Stimulated activated naive CD8-positive, alpha-beta T cell treated with anti-CD3 and anti-CD28 coated beads, Interleukin-15, Interleukin-2, amounts not matched to agents 100 U/mL and 50 U/mL, for 24 hours (primary cell): ENCODE data around the gene ZCCHC7.
"Not testable (repeated sequence)": the region's sequence is repeated elsewhere in the genome, so short reads cannot be mapped to it uniquely, and the experiment has no call there.

ENCODE experiments used
- ATAC-seq: fragments of 150-1000 bp; cut with Tn5 transposase; one replicate; pipeline ENCODE4 v1.10.0; 2021
- DNase-seq: peaks from one replicate; pipeline ENCODE4 v3.0.0; 2021

ZCCHC7 gene

DNA sequence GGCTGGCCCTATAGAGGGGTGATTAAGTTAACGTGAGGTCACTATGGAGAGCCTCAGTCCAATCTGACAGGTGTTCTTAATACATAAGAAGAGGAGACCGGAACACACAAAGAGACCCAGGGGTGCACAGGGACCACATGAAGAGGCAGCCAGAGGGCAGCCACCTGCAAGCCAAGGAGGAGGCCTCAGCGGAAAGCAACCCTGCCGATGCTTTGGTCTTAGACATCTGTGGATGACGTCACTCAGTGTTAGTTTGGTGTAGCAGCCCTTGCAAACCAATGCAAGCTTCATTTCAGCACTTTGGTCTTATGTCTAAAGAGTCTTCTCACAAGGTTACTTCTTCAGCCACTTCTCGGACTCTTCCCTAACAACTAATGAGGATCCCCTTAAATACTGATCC is 254.5 kb downstream of the ZCCHC7 start:
- no peak for ATAC-seq
- peak; percentile 21 for DNase-seq

DNA sequence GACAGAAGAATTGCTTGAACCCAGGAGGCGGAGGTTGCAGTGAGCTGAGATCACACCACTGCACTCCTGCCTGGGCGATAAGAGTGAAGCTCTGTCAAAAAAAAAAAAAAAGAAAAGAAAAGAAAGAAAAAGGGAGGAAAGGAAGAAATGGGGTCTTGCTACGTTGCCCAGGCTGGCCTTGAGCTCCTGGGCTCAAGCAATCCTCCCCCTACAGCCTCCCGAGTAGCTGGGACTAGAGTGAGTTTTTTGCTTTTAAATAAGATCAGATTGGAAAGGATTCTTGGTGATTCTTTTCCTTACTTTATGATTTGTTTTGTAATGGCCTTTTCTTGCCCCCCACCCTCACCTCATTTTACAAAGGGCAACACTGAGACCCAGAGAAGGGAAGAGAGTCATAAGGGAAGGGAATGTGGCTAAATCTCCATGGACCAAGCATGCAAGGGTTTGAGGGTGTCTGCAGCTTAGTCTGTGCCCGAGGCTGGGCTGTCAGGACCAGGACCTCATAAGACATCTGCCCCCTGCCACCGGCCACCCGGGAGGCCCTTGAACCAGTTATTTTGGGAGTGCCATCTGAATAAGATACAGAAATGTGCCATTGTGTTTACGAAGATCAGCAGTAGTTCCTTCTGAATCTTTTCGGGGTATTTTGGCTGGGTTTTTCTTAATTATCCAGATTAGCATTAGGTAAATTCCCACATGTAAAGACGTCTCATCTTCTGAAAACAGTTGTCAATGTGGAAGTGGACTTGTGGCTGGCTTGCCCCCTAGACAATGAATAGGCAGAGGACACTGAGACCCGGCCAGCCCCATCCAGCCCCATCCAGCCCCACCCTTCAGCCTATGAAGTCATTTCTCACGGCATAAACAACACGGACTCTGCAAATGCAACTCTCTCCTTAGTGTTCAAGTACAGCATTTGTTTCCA is 257.6 kb downstream of the ZCCHC7 start:
- ATAC-seq (peak; percentile 50), DNase-seq (no peak)

DNA sequence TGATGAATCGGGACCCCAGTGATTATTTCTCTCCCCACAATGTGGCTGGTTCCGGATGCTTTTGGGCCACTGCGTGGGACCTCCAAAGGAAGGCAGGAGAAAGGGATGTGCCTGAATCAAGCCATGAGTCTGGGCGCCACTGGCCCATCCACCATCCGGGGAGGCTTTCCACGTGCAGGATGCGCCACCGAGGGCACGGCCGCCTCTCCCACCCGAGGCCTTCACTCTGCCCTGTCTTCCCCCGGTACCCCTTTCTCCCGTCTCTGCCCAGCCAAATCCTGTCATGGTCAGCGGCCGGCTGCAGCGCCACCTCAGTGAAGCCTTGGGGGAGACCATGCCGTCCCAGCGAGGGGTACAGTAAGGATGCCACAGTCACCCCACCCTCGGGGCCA is 258.2 kb downstream of the ZCCHC7 start:
- ATAC-seq, result no peak
- DNase-seq, result no peak

DNA sequence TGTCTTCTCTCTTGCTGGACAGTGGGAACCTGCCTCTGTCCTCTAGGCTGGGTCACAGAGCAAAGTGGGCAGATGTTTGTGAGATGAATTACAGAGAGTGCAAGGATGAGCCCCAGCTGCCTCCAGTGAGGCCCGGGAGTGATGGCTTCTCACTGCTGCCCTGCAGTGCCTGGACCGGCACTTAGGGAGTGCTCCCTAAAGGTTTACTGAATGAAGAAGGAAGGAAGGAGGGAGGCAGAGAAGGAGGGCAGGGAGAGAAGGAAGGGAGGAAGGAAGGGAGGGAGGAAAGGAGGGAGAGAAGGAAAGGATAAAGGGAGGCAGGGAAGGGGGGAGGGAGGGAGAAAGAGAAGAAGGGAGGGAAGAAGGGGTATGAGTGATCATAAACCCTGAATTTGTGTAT is 259.5 kb downstream of the ZCCHC7 start:
- ATAC-seq (no peak), DNase-seq (no peak)

DNA sequence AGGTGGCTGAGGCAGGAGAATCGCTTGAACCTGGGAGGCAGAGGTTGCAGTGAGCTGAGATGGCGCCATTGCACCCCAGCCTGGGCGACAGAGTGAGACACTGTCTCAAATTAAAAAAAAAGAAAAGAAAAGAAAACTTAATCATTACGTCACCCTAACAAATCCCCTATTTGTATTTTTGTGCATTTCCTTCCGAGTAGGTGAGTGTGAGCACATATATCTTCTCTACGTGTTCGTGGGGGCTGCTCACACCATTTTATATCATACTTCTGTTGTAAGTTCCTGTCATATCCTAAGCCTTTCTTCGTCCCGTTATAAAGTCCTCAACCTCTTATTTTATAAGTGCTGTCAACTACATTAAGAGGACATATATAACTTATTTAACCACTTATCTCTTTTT is 260.2 kb downstream of the ZCCHC7 start:
- DNase-seq (no peak), ATAC-seq (no peak)

DNA sequence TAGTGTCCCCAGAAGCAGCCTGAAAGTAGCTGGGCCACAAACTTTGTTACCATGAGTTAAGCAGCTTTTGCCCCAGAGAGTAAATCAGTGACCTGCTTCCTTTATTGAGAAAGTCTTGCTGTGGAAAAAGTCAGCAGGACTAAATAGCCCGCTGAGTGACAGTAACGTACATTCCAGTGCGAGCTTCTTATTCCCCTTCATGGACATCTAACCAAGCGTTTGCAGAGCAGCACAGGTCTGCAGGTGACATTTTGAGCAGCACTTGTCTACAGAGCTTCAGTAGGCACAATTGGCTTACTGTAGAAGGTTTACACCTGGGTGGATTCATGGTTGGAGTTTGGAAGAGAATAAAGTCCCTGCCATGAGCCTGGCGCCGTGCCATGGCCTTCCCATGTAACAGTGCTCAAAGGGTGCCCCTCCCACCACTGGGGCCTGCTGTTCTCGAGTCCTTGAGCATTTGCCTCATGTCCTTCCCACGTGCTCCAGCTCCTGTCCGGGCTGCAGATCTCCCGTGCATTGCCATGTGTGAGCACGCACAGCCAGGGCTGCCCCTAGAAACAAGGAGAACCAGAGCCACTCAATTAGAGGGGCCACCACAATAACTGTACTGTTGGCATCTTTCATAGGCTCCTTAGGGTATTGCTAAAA is 260.8 kb downstream of the ZCCHC7 start:
- no peak for DNase-seq
- ATAC-seq, result no peak

DNA sequence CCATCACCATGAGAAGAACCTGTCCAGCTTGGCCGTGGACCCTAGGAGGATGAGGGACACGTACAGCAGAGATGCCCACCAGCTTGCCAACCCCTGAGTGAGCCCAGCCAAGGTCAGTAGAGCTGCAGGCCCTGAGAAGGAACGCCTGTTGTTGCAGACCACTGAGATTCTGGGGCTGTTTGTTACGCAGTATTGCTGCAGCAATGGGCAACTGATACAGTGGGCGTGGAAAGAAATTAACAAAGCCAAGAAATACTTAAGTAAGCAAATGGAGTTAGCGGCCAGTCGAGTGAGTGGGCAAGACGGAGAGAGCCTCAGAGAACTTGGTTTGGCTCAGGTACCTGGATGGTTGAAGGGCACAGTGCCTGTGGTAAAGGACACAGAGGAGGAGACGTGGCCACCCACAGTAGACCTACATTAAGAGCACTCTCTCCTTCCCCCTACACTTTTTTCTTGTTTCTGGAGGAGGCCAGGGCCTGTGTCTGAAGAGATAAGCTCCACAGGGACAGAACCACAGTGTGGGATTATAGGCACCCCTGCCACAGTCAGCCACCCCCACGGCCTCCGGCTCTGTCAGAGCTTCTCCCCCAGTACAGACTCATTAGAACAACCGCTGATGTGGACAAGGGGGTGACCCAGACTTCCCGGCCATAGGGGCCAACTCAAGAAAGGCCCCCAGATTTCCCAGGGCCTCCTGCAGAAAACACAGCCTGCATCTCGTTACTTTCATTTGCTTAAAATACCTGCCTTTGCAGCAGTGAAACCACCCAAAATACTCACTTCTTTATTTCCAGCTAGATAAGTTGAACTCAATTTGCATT is 262.0 kb downstream of the ZCCHC7 start:
- ATAC-seq, result no peak
- DNase-seq, result no peak

DNA sequence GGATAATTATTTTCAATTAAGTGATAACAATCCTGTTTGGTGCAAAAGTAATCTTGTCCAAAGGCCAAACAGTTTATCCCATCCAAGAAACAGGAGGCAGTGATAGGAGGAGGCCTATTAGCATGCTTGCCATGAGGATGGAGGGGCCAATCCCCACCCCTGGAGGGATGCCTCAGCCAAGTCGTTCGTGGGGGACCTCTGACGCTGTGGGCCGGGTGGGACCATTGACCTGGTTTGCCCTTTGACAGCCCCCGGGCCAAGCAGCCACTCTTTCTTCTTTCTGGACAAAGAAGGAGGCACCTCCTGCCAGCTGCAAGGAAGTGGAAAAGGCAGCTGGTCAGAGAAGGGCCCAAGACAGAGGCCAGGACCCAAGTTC is 262.6 kb downstream of the ZCCHC7 start:
- DNase-seq, result no peak
- no peak for ATAC-seq

DNA sequence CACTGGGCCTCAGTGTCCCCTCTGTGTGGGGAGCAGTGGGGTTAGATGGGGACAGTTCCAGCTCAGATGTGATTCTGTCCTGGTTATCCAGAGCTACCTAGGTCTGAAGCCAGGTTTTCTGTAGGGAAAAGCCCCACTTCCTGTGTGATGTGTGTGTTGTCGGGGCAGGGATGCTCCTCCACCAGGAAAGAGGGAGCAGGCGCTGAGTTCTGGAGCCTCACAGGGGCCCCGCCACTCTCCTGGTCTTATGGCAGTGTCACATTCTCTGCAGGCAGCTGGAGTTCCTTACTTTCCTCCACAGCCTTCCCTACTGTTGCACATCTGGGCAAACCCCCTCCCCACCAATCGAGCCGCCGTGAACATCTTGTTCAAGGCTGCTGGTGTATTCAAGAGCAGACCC is 263.0 kb downstream of the ZCCHC7 start:
- ATAC-seq (no peak), DNase-seq (no peak)

DNA sequence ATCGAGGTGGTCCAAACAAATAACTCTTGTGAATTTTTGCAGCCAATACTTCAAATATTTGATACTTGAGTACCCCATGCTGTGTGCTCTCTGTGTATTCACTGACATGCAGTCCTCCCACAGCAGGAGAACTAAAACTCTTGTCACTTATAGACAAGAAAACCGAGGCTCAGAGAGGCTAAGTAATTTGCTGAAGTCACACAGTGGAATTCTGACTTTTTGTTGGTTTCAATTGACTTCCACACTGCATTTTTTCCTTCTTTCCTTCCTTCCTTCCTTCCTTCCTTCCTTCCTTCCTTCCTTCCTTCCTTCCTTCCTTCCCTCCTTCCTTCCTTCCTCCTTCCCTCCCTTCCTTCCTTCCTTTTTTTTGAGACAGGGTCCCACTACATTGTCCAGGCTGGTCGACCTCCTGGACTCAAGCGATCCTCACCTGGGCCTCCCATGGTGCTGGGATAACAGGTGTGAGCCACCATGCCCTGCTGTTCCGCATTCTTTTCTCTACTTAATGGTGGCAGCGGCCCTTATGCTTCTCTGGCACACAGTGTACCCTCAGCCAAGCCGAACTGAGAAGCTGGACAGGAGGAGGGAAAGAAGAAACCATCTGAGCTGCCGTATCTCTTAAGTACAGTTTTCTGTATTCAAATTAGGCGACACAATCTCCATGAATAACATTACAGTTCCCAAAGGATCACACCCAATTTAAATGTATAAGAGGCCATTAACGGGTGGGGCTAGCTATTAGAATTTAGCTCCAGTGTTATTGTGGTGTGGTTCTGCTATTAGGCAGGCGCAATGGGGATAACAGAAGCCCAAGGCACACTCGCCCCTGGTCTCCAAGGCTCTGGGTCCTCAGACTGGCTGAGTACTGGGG is 263.7 kb downstream of the ZCCHC7 start:
- no peak for ATAC-seq
- DNase-seq, result no peak

DNA sequence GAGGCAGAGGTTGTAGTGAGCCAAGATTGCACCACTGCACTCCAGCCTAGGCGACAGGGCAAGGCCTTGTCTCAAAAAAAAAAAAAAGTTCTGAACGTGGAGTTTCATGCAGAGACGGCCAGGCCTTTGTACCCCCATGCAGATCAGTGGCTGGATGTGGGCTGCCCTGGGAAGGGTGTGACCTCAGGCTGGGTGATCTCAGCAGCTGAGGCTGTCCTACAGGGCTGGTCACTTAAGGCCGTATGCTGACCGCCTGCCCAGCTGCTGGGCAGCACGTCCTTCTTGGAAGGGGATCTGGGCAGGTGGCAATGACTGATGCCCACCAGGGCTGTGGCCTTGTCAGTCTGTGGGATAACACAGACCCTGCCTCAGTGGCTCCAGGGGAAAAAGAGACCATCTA is 264.9 kb downstream of the ZCCHC7 start:
- no peak for ATAC-seq

DNA sequence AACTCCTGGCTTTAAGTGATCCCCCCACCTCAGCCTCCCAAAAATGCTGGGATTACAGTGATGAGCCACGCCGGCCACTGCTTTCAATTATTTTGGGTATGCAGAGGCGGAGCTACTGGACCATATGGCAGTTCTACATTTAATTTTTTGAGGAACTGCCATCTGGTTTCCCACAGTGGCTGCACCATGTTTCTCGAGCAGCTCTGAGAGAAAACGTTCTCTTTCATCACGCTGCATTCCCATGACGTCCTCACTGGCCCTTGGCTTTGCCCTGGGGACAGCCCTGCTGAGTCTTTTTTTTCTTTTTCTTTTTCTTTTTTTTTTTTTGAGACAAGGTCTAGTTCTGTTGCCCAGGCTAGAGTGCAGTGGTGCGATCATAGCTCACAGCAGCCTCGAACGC is 266.6 kb downstream of the ZCCHC7 start:
- no peak for DNase-seq

More for the DNA sequence above, 264.9 kb downstream of the ZCCHC7 start:
- DNase-seq, result no peak

DNA sequence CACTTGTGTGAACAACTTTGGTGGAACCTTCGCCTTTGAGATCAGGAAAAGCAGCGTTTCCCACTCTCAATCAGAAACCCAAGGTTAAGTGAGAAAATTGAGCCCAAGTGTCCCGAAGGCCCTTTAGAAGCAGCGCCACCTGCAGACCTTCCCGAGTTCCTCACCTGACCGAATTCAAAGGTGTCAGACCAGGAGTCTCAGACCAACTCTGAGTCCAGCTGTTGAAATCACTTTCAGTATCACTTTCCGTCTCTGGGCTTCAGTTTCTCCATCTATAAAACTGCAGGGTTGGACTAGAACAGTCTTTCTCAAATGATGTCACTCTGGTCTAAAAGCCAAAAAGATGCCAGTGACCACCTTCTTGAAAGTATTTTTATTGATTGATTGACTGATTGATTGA is 270.4 kb downstream of the ZCCHC7 start:
- DNase-seq (peak; percentile 46), ATAC-seq (no peak)

More for the DNA sequence above, 266.6 kb downstream of the ZCCHC7 start:
- ATAC-seq, result no peak

DNA sequence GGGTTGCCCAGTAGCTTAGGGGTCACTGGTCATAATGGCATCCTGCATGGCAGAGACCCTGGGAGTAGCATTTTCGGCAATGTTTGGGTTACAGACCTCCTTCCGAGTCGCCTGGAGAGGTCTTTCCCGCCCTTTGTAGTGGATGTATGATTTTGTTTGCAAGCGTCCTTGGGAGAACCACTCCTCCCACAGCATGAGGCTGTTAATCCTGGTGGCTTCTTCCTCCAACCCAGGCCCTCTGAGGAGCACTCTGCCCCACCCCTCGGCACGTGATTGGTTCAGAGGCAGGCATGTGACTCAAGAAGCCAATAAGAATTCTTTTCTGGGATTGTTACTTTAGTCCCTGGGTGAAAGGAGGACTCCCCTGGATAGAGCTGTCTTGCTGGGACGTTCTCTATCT is 271.9 kb downstream of the ZCCHC7 start:
- no peak for ATAC-seq
- no peak for DNase-seq

DNA sequence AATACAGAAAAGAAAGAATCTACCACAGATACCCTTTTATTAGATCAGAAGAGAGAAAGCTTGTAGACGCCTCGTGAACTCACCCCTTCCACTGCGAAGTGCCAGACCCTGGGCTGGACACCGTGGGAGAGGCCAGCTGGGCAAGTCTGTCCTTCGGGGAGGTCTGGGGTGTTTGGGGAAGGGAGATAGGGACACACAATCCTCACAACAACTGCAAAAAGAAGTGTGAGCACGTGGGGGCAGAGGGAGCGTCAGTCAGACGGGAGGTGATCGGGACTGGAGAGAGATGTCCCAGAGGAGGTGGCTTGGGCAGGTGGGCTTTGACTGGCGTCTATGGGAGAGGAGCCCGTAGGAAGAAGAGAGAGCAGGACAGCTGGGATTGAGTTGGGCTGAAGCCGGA is 274.9 kb downstream of the ZCCHC7 start:
- no peak for ATAC-seq
- no peak for DNase-seq

DNA sequence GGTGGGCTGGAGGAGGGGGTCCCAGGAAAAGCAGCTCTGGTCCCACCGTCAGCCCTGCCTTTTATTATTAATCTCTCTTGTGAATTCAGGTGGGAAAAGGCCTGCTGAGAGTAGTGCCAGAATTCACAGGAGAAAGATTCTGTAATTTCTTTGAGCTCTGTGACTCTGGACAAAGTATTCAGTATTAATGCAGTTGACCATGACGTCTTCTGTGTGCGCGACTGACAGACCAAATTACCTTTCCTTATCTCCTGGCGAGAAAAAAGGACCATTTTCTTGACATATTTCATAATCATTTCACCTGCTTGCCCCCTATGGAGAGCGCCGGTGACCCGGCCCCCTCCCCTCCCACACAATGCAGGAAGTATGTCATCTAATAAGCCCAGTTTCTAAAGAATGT is 275.3 kb downstream of the ZCCHC7 start:
- DNase-seq, result no peak
- ATAC-seq, result no peak

DNA sequence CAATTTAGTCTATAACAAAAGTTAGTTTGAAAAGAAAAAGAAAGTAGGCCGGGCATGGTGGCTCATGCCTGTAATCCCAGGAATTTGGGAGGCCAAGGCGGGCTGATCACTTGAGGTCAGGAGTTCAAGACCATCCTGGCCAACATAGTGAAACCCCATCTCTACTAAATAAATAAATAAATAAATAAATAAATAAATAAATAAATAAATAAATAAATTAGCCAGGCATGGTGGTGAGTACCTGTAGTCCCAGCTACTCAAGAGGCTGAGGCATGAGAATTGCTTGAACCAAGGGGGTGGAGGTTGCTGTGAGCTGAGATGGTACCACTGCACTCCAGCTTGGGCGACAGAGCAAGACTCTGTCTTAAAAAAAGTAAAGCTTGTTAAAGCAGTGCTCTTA is 277.6 kb downstream of the ZCCHC7 start:
- not testable (repeated sequence) for ATAC-seq, DNase-seq

DNA sequence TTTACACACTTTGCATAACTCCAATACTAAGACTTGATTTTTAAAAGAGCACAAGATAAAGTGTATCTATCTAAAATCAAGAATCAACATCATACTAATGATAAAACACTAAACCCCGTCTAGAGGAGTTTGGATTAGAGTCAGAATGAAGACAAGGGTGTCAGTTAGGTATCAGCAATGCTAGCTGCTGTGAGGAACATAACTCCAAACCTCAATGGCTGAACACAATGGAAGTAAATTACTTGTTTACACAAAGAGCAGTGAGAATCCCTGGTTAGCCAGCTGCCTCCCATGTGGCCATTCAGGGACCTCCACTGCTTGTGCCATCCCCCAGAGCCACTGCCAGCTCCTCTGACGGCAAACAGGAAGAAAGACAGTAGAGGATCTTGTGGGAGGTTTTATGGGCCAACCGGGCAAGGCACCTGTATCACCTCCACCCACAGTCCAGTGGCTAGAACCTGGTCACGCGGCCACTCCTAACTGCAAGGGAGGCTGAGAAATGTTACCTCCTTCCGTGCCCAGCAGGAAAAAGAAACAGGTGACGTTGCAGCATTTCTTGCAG is 278.2 kb downstream of the ZCCHC7 start:
- no peak for ATAC-seq
- no peak for DNase-seq

DNA sequence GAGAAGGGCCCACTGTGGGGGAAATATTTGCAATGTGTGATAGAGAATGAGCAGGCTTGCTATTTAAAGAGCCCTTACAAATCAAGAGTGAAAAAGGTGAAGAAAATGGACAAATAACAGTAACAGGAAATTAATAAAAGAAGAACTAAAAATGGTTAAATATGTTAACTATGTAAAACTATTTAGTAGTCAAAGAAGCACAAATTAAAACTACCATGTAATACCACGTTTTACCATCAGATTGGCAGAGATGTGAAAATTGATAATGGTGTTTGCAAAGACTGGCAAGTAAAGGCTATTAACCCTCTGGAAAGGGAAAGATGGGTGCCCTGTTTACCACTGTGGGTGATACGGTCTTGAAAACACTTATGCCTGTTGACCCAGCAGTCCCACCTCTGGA is 279.0 kb downstream of the ZCCHC7 start:
- no peak for DNase-seq
- ATAC-seq, result no peak

DNA sequence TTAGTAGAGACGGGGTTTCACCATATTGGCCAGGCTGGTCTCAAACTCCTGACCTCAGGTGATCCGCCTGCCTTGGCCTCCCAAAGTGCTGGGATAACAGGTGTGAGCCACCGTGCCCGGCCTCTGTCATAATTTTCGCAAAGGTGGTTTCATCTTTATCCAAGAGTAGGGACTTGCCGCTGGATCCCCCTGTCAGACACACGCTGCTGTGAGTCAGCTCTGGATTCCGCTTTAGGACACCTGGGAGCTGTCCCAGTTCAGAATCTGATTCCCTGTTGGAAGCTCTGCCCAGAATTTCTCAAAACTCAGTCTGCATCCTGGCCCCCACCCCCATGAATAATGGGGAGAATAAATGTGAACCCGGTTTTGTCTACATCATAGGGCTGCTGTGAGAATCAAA is 284.2 kb downstream of the ZCCHC7 start:
- ATAC-seq, result no peak
- DNase-seq, result no peak

DNA sequence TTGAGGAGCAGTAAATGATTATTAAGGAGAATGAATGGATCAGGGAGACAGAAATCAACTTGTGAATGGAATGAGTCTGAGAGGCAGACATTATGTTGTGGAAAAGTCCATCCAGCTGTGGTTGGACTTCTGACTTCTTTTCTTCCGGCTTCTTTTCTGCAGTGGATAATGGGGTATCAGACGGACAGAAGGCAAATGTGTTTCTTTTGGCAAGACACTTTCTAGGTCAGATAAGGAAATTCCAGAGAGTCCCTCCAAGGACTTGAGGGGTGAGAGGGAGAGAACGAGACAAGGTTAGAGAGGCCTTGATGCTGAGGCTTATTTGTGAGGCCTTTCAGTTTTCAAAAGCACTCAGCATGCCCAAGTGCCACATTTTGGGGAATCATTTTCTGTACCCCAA is 285.0 kb downstream of the ZCCHC7 start:
- DNase-seq (no peak), ATAC-seq (no peak)
